ENCODE results near the gene CXXC5. TPM values are rescaled to one million over a fixed set of nuclear protein-coding genes. Genes with fewer than 3 reads are reported as not detected.

CXXC5 gene
- total RNA-seq, 2 experiments from 2014 or later, result 26.7 to 113 TPM

- Histone ChIP-seq H3K4me2 (ENCODE audit: low read length) (peak overlapping the region; percentile 95), H3K36me3 (ENCODE audit: insufficient read depth, low read length) (peaks cover 7% of the 10 kb centered on the region; the same call in 1 of the 2 replicates), H3K4me3 (ENCODE audit: low read depth, low read length, poor library complexity, severe bottlenecking) (peak overlapping the region; percentile 64), H4K20me1 (ENCODE audit: insufficient read depth, low read length) (peaks cover 5% of the 10 kb centered on the region; the same call in 1 of the 2 replicates), H2AFZ (ENCODE audit: low read length) (no peak overlapping the region), H3K79me2 (ENCODE audit: insufficient read depth, low read depth, low read length) (peaks cover 4% of the 10 kb centered on the region; the same call in 1 of the 2 replicates), H3K4me1 (ENCODE audit: insufficient read depth, low read length, poor library complexity, severe bottlenecking) (peaks cover 81% of the 10 kb centered on the region), H3K27ac (ENCODE audit: low read depth, low read length, poor library complexity, severe bottlenecking) (peak overlapping the region; percentile 98), H3K9me3 (ENCODE audit: low read length) (no peaks in the 10 kb centered on the region), H3K9me2 (ENCODE audit: insufficient read depth, low read length) (no peaks in the 10 kb centered on the region)
- no TSS peak for BruUV-seq (replicated peaks)
- CTCF ChIA-PET (ENCODE audit: unreplicated experiment), result interaction anchor here (1.0 kb wide), 1 partner anchor 57 kb away, joined by 4 read pairs; no protein-coding TSS in a partner anchor
- intact Hi-C loops (cut with micrococcal nuclease; ENCODE audit: unreplicated experiment), result loop anchor here (1.0 to 5.0 kb wide), 5 partner anchors 11 to 110 kb away; partner anchors contain the start of gene CXXC5
- no peak for TF ChIP-seq EZH2phosphoT487 (IDR thresholded peaks at IDR 0.05; ENCODE audit: borderline replicate concordance, low read depth, low read length)
- TF ChIP-seq CTCF (conservative IDR thresholded peaks at IDR 0.05; ENCODE audit: low read length), result no peak
- DNase-seq (ENCODE audit: low spot score), result no peak
- POLR2A ChIA-PET, result interaction anchor here (0.7 to 1.5 kb wide), 3 partner anchors 13 to 56 kb away, joined by 3 to 6 read pairs (median 3); no protein-coding TSS in a partner anchor
Measured at GRCh38 chr5:139636975-139637408, 11.2 kb upstream of the CXXC5 start.

- peaks cover 5% of the 10 kb centered on the region; the same call in 1 of the 2 replicates for H4K20me1 ChIP-seq (ENCODE audit: insufficient read depth, low read length)
- H3K79me2 ChIP-seq (ENCODE audit: insufficient read depth, low read depth, low read length), result peaks cover 4% of the 10 kb centered on the region; the same call in 1 of the 2 replicates
- peak overlapping the region; percentile 64 for H3K4me3 ChIP-seq (ENCODE audit: low read depth, low read length, poor library complexity, severe bottlenecking)
- H3K4me1 ChIP-seq (ENCODE audit: insufficient read depth, low read length, poor library complexity, severe bottlenecking), result peaks cover 76% of the 10 kb centered on the region
- intact Hi-C loops (cut with micrococcal nuclease; ENCODE audit: unreplicated experiment), result loop anchor here (1.0 to 5.0 kb wide), 3 partner anchors 11 to 110 kb away; partner anchors contain the start of gene CXXC5
- ChIA-PET CTCF (ENCODE audit: unreplicated experiment) (interaction anchor here (1.0 to 1.9 kb wide), 4 partner anchors 12 to 128 kb away, joined by 3 to 7 read pairs (median 4); no protein-coding TSS in a partner anchor), POLR2A (interaction anchor here (0.7 to 1.5 kb wide), 4 partner anchors 11 to 56 kb away, joined by 3 to 12 read pairs (median 3); partner anchors contain the start of gene CXXC5)
- no peak overlapping the region for H2AFZ ChIP-seq (ENCODE audit: low read length)
- H3K9me3 ChIP-seq (ENCODE audit: low read length), result no peaks in the 10 kb centered on the region
- no peaks in the 10 kb centered on the region for H3K9me2 ChIP-seq (ENCODE audit: insufficient read depth, low read length)
- peak; percentile 80 for DNase-seq (ENCODE audit: low spot score)
- H3K36me3 ChIP-seq (ENCODE audit: insufficient read depth, low read length), result peaks cover under 1% of the 10 kb centered on the region; the same call in 1 of the 2 replicates
- H3K27ac ChIP-seq (ENCODE audit: low read depth, low read length, poor library complexity, severe bottlenecking), result peak overlapping the region; percentile 98
- H3K4me2 ChIP-seq (ENCODE audit: low read length), result peak overlapping the region; percentile 95
- no TSS peak for BruUV-seq (replicated peaks)
- TF ChIP-seq CTCF (conservative IDR thresholded peaks at IDR 0.05; ENCODE audit: low read length) (peak; percentile 62), EZH2phosphoT487 (IDR thresholded peaks at IDR 0.05; ENCODE audit: borderline replicate concordance, low read depth, low read length) (no peak)
Measured at GRCh38 chr5:139637438-139638089, 10.6 kb upstream of the CXXC5 start.
